ENCODE data around the gene NSMCE4A. TPM values are rescaled to one million over a fixed set of nuclear protein-coding genes. Genes with fewer than 3 reads are reported as not detected.
A peak's percentile ranks its signal among the peaks of the same experiment; 100 is the strongest.
"Not testable (repeated sequence)": the region's sequence is repeated elsewhere in the genome, so short reads cannot be mapped to it uniquely, and the experiment has no call there.

Gene NSMCE4A
- total RNA-seq, 4 donors from 2014 or later, result 52.7 to 168 (median 66.4) TPM

DNA sequence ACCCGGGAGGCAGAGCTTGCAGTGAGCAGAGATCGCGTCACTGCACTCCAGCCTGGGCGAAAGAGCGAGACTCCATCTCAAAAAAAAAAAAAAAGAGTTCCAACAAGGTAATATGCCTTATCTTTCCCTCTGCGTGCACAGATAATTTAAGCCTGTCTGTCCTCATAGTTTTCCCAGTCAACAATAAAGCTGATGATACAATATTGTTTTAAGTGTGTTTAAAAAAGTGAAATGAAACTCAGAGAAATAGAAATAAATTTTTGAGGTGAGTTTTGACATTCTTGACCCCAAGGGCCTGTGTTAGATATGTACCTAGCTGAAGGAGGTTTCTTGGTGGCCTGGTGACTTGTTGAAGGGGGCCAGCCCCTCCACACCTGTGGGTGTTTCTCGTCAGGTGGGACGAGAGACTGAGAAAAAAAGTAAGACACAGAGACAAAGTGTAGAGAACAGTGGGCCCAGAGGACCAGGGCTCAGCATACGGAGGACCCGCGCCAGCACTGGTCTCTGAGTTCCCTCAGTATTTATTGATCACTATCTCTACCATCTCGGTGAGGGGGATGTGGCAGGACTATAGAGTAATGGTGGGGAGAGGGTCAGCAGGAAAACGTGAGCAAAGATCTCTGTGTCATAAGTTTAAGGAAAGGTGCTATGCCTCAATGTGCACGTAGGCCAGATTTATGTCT lies 45.3 kb downstream of the NSMCE4A start:
- H3K4me1 ChIP-seq, result peaks cover 32% of the 10 kb centered on the region
- H3K4me3 ChIP-seq, H3K36me3 ChIP-seq, H3K9me3 ChIP-seq, H3K27ac ChIP-seq, H3K27me3 ChIP-seq: not testable (repeated sequence)
- 85% methylated on average over 14 of the region's 14 CpGs for WGBS
- peak in 1 of 2 donors; percentile 37 for DNase-seq (ENCODE audit: low spot score in 2 of 2)

DNA sequence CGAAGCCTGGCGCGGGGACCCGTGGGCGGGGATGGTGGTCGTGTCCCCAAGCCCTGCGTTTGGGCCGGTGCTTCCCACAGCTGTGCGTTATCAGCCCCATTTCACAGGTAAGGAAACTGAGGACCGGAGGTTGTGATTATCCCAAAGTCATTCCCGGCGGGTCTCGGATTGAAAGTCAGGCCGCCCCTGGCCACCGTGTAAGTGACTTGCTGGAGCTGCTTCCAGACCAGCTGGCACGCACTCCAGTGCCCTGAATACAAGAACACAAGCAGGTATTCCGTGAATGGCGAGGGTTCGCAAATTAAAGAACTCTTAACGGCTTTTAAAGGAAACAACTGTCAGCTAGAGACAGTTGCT lies 46.5 kb downstream of the NSMCE4A start:
- WGBS, result 11% methylated on average over 6 of the region's 20 CpGs
- H3K27ac ChIP-seq, result peak overlapping the region; percentile 94
- DNase-seq (ENCODE audit: low spot score in 2 of 2), result no peak
- peak overlapping the region; percentile 87 for H3K4me3 ChIP-seq
- peaks cover 32% of the 10 kb centered on the region for H3K4me1 ChIP-seq
- no peak for TF ChIP-seq POLR2A (IDR thresholded peaks at IDR 0.05)
- no peak for TF ChIP-seq POLR2AphosphoS5 (IDR thresholded peaks at IDR 0.05)
- TF ChIP-seq EP300 (IDR thresholded peaks at IDR 0.05), result no peak
- TF ChIP-seq, protein P1, sequence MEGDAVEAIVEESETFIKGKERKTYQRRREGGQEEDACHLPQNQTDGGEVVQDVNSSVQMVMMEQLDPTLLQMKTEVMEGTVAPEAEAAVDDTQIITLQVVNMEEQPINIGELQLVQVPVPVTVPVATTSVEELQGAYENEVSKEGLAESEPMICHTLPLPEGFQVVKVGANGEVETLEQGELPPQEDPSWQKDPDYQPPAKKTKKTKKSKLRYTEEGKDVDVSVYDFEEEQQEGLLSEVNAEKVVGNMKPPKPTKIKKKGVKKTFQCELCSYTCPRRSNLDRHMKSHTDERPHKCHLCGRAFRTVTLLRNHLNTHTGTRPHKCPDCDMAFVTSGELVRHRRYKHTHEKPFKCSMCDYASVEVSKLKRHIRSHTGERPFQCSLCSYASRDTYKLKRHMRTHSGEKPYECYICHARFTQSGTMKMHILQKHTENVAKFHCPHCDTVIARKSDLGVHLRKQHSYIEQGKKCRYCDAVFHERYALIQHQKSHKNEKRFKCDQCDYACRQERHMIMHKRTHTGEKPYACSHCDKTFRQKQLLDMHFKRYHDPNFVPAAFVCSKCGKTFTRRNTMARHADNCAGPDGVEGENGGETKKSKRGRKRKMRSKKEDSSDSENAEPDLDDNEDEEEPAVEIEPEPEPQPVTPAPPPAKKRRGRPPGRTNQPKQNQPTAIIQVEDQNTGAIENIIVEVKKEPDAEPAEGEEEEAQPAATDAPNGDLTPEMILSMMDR (IDR thresholded peaks at IDR 0.05), result no peak
- H3K36me3 ChIP-seq, result no peaks in the 10 kb centered on the region
- no peaks in the 10 kb centered on the region for H3K9me3 ChIP-seq
- H3K27me3 ChIP-seq, result no peaks in the 10 kb centered on the region

DNA sequence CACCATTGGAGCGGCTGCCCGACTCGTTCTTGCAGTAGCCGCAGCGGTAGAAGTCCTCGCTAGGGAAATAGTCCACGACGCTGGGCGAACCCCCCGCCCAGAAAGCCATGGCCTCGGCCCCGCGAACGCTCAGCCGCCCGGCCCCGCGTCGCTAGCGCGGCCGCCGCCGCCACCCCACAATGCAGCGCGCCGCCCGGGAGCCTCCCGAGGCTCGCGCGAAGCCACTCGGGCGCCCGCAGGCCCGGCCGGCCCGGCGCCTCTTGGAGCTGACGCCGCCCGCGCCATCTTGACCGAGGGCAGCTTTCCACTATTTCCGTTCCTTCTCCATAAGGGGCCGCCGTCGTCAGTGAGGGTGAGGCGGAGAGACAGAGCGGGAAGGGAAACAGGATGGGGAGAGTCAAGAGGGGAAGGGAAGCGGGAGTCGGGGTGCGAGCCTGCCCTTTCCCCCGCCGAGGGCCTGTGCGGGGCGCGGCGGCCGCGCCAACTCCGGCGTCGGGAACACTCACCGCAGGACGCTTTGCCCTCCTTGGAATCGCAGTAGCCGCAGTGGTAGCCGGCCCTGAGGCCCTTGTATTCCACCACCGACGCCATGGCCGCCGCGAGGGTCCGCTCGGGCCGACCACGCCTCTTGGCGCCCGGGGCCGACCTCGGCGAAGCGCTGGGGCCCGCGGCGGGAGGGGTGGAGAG lies 47.0 kb downstream of the NSMCE4A start, which contains the start of gene ATE1:
Gene ATE1 (minus strand): TSS at position 191 of the 687 bp plus-strand sequence. CDS start 82 bp downstream, at position 109.
- 0% methylated on average over 44 of the region's 87 CpGs for whole genome bisulfite sequencing

DNA sequence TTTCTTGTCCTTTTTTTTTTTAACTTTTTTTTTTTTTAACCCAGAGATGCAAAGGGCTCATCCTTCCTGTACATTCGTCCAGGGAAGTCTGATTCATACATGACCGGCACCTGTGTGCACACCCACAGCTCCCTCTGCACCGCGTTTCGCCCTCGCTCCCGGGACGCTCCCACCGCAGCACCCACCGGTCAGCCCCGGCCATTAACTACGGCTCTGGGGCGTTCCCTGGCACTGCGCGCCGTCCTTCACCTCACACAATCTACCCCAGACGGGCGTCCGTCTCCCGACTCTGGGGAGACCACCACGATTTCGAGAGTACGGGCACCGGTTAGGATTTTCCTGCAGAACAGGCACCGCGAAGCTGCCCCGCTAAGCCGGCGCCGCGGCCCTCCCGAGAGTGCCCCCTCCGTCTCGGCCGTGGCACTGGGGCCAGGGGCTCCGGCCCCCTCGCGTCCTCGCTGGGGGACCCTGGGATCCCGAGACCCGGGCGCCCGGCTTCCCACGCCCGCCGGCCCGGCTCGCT lies 47.6 kb downstream of the NSMCE4A start:
- H3K4me3 ChIP-seq, result peak overlapping the region; percentile 87
- H3K9me3 ChIP-seq, result no peaks in the 10 kb centered on the region
- under 1% methylated on average over 27 of the region's 48 CpGs for WGBS
- peak overlapping the region; percentile 94 for H3K27ac ChIP-seq
- H3K27me3 ChIP-seq, result no peaks in the 10 kb centered on the region
- H3K36me3 ChIP-seq, result no peaks in the 10 kb centered on the region
- peak; percentile 80 to 83 for DNase-seq (ENCODE audit: low spot score in 2 of 2)
- TF ChIP-seq, protein P1 (IDR thresholded peaks at IDR 0.05), result no peak
- TF ChIP-seq EP300 (IDR thresholded peaks at IDR 0.05), result no peak
- TF ChIP-seq POLR2A (IDR thresholded peaks at IDR 0.05), result no peak
- TF ChIP-seq POLR2AphosphoS5 (IDR thresholded peaks at IDR 0.05), result no peak
- H3K4me1 ChIP-seq, result peaks cover 32% of the 10 kb centered on the region

More for the DNA sequence above, 47.0 kb downstream of the NSMCE4A start, which contains the start of gene ATE1:
- H3K4me3 ChIP-seq, result peak within 1 kb of the TSS; percentile 87
- no peaks in the 10 kb centered on the region for H3K9me3 ChIP-seq
- TF ChIP-seq POLR2AphosphoS5 (IDR thresholded peaks at IDR 0.05) (peak in 2 of 3 donors; percentile 3 to 70), EP300 (IDR thresholded peaks at IDR 0.05) (no peak), POLR2A (IDR thresholded peaks at IDR 0.05) (peak; percentile 36 to 71)
- TF ChIP-seq, protein P1 (IDR thresholded peaks at IDR 0.05), result no peak
- H3K27ac ChIP-seq, result peak within 1 kb of the TSS; percentile 94
- peak; percentile 91 to 93 for DNase-seq (ENCODE audit: low spot score in 2 of 2)
- no peaks in the 10 kb centered on the region for H3K36me3 ChIP-seq
- H3K4me1 ChIP-seq, result peaks cover 32% of the 10 kb centered on the region
- H3K27me3 ChIP-seq, result no peaks in the 10 kb centered on the region

DNA sequence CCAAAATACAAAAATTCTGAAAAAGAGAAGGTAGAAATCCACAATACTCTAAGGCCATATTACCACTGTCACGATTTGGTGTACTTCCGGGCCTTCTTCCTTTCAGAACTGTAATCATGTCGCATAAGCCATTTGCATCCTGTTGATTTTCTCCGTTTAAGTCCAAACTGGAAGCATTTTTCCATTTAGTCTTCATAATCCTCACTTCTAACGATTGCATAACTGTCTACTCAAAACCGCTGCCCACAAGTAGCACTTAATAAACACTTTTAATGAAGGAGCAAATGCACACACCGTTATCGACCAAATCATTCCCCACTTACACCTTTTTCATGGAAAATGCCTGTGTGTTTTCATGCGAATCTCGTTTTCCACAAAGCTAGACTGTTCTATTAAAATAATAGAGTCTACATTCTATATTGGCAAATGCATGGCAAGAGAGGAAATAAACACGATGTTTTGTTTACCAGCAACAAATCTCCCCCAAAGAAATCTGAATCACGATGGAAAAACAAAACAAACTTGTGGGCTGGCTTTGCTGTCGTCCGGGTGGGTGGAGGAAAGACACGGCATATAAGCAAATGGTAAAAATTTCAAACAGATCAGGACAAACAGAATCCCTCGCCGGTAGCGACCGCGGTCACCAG lies 48.2 kb downstream of the NSMCE4A start:
- peak overlapping the region; percentile 94 for H3K27ac ChIP-seq
- peaks cover 3% of the 10 kb centered on the region for H3K36me3 ChIP-seq
- 1% methylated on average over 20 of the region's 20 CpGs for WGBS
- H3K4me1 ChIP-seq, result peaks cover 32% of the 10 kb centered on the region
- H3K27me3 ChIP-seq, result no peaks in the 10 kb centered on the region
- H3K4me3 ChIP-seq, result peak overlapping the region; percentile 87
- no peak for TF ChIP-seq EP300 (IDR thresholded peaks at IDR 0.05)
- no peak for TF ChIP-seq POLR2AphosphoS5 (IDR thresholded peaks at IDR 0.05)
- TF ChIP-seq, protein P1 (IDR thresholded peaks at IDR 0.05), result no peak
- TF ChIP-seq POLR2A (IDR thresholded peaks at IDR 0.05), result no peak
- no peak for DNase-seq (ENCODE audit: low spot score in 2 of 2)
- H3K9me3 ChIP-seq, result no peaks in the 10 kb centered on the region
